HepG2 (cell line): Measurements from ENCODE around the gene RTBDN. TPM values are rescaled to one million over a fixed set of nuclear protein-coding genes. Genes with fewer than 3 reads are reported as not detected.

Source experiments
- HES4 ChIP-seq: sonication (generic); formaldehyde crosslinking; IDR thresholded peaks from 2 replicates; pipeline ENCODE4 v1.9.0; 2021; ENCODE audit warnings: mild to moderate bottlenecking, missing genetic modification reagents, borderline replicate concordance
- HIC2 ChIP-seq: sonication (generic); formaldehyde crosslinking; IDR thresholded peaks from 2 replicates; pipeline ENCODE4 v1.9.0; 2022; ENCODE audit warnings: low read depth, missing genetic modification reagents
- HMG20A ChIP-seq: IDR thresholded peaks from 2 replicates; pipeline ENCODE4 v1.6.1; 2016; ENCODE audit warnings: borderline replicate concordance
- IKZF5 ChIP-seq: IDR thresholded peaks from 2 replicates; pipeline ENCODE4 v1.6.1; 2018; ENCODE audit warnings: missing genetic modification reagents, mild to moderate bottlenecking, missing compliant biosample characterization
- MAFF ChIP-seq: IDR thresholded peaks from 2 replicates; pipeline ENCODE4 v1.6.1; 2011; ENCODE audit warnings: low read depth, low read length, improper control_type of control experiment
- MXI1 ChIP-seq: IDR thresholded peaks from 3 replicates; pipeline ENCODE4 v1.6.1; 2012; ENCODE audit warnings: low read depth, low read length, inconsistent platforms, borderline replicate concordance
- NCOA2 ChIP-seq: sonication (generic); formaldehyde crosslinking; IDR thresholded peaks from 2 replicates; pipeline ENCODE4 v1.8.0; 2022; ENCODE audit warnings: inconsistent platforms
- RARG ChIP-seq: sonication (generic); formaldehyde crosslinking; IDR thresholded peaks from 2 replicates; pipeline ENCODE4 v1.4.0; 2020; ENCODE audit warnings: low read depth, mild to moderate bottlenecking, missing genetic modification reagents
- TBP ChIP-seq: sonication (generic); formaldehyde crosslinking; IDR thresholded peaks from 2 replicates; pipeline ENCODE4 v1.5.0; 2020; ENCODE audit warnings: missing genetic modification reagents
- TCF12 ChIP-seq, 2 experiments: fragments of 450-650 bp in 1 of 2; sonication (generic) in 1 of 2; formaldehyde crosslinking in 1 of 2; IDR thresholded peaks; 2 replicates each; pipeline versions ENCODE4 v1.6.1 to v1.8.0; 2017 to 2022; ENCODE audit warnings: antibody characterized with exemption in 1 of 2, mild to moderate bottlenecking in 1 of 2, missing genetic modification reagents in 1 of 2, moderate library complexity in 1 of 2
- THAP11 ChIP-seq: IDR thresholded peaks from 2 replicates; pipeline ENCODE4 v1.6.1; 2016; ENCODE audit warnings: missing biosample characterization, missing genetic modification reagents
- ZKSCAN5 ChIP-seq: sonication (generic); formaldehyde crosslinking; IDR thresholded peaks from 2 replicates; pipeline ENCODE4 v1.5.1; 2020; ENCODE audit warnings: mild to moderate bottlenecking, missing genetic modification reagents
- ZNF280D ChIP-seq: sonication (generic); formaldehyde crosslinking; IDR thresholded peaks from 2 replicates; pipeline ENCODE4 v1.5.1; 2020; ENCODE audit warnings: mild to moderate bottlenecking, missing genetic modification reagents
- ZNF354B ChIP-seq: sonication (generic); formaldehyde crosslinking; IDR thresholded peaks from 2 replicates; pipeline ENCODE4 v1.8.0; 2022; ENCODE audit warnings: mild to moderate bottlenecking, missing genetic modification reagents
- ZNF549 ChIP-seq: sonication (generic); formaldehyde crosslinking; IDR thresholded peaks from 2 replicates; pipeline ENCODE4 v1.5.0; 2020; ENCODE audit warnings: missing genetic modification reagents
- ZNF570 ChIP-seq: sonication (generic); formaldehyde crosslinking; IDR thresholded peaks from 2 replicates; pipeline ENCODE4 v1.4.0; 2020; ENCODE audit warnings: mild to moderate bottlenecking, missing genetic modification reagents, borderline replicate concordance
- ZNF614 ChIP-seq: IDR thresholded peaks from 2 replicates; pipeline ENCODE4 v1.6.1; 2018; ENCODE audit warnings: missing biosample characterization, missing genetic modification reagents, inconsistent platforms, borderline replicate concordance
- ZSCAN30 ChIP-seq: sonication (generic); formaldehyde crosslinking; IDR thresholded peaks from 2 replicates; pipeline ENCODE4 v1.5.0; 2020; ENCODE audit warnings: mild to moderate bottlenecking, missing genetic modification reagents
- ZSCAN31 ChIP-seq: sonication (generic); formaldehyde crosslinking; IDR thresholded peaks from 2 replicates; pipeline ENCODE4 v1.5.0; 2020; ENCODE audit warnings: low read depth, mild to moderate bottlenecking, missing genetic modification reagents
- ZUFSP ChIP-seq: sonication (generic); formaldehyde crosslinking; IDR thresholded peaks from 2 replicates; pipeline ENCODE4 v1.9.0; 2021; ENCODE audit warnings: missing genetic modification reagents, mild to moderate bottlenecking, borderline replicate concordance
- ZZZ3 ChIP-seq: sonication (generic); formaldehyde crosslinking; IDR thresholded peaks from 2 replicates; pipeline ENCODE4 v1.4.0; 2020; ENCODE audit warnings: missing genetic modification reagents, mild to moderate bottlenecking, borderline replicate concordance
- polyA plus RNA-seq, 8 experiments: library from polyadenylated mRNA; depleted of rRNA in 3 of 8; stranded (reverse) in 7 of 8; unstranded in 1 of 8; fragments of >200 nt; fragmentation: Illumina TruSeq in 4 of 8; extraction: Trizol in 4 of 8; gene quantifications; 2 replicates each; pipeline versions ENCODE4 v1.2.1 to v1.2.3, GENCODE V29; 2011 to 2016; ENCODE audit warnings: low read depth in 4 of 8, missing spikeins in 1 of 8, mixed read lengths in 1 of 8; ENCODE audit not compliant: insufficient read depth in 1 of 8
- total RNA-seq, 5 experiments: library from RNA; depleted of rRNA; stranded (reverse); fragments of >200 nt; fragmentation: Illumina TruSeq; extraction: Trizol; gene quantifications; 2 replicates each; pipeline ENCODE4 v1.2.3, GENCODE V29; 2016; ENCODE audit warnings: low read depth in 1 of 5

RTBDN gene
- total and polyA plus RNA-seq, 2 of the 13 experiments (the other 11 are each of a cell fraction or from before 2014, with no cell fraction given), result 0.27 to 0.48 TPM

- TF ChIP-seq IKZF5 (CRISPR knock-in tag) (peak; percentile 92), ZNF280D (CRISPR knock-in tag) (no peak), NCOA2 (CRISPR knock-in tag) (peak; percentile 85), ZZZ3 (0 out of 2 replicates have a peak, but pooled peaks have one; percentile 55), TCF12 (IDR thresholded peaks at IDR 0.05) (no peak), TCF12 (CRISPR knock-in tag; IDR thresholded peaks at IDR 0.05) (no peak), ZSCAN30 (CRISPR knock-in tag) (no peak), ZSCAN31 (peak; percentile 78; the same call in 1 of the 2 replicates), MXI1 (peak; percentile 92), THAP11 (CRISPR knock-in tag) (peak; percentile 87), ZNF549 (CRISPR knock-in tag) (no peak), MAFF (no peak), ZKSCAN5 (CRISPR knock-in tag) (no peak), HMG20A (CRISPR knock-in tag) (peak; percentile 54; the same call in 1 of the 2 replicates), HES4 (CRISPR knock-in tag) (peak; percentile 81; the same call in 1 of the 2 replicates), RARG (CRISPR knock-in tag) (no peak), ZUFSP (CRISPR knock-in tag) (no peak), ZNF614 (peak; percentile 93), ZNF354B (no peak), ZNF570 (CRISPR knock-in tag) (no peak), HIC2 (CRISPR knock-in tag) (no peak), TBP (CRISPR knock-in tag) (no peak)
These were observed 42.9 kb downstream of the RTBDN start, which contains the start of gene JUNB (continued) for GRCh38 chr19:12791345-12792050.
